ENCODE results near the gene UCHL3. TPM values are rescaled to one million over a fixed set of nuclear protein-coding genes. Genes with fewer than 3 reads are reported as not detected.
"Not testable (repeated sequence)": the region's sequence is repeated elsewhere in the genome, so short reads cannot be mapped to it uniquely, and the experiment has no call there.

Gene UCHL3
- total RNA-seq, 1 experiment from 2014 or later, result 50.8 TPM

GRCh38 chr13:75544681-75545330 lies 4.8 kb upstream of the UCHL3 start:
- H2AFZ ChIP-seq (ENCODE audit: low read length), result no peak overlapping the region
- H3K36me3 Mint-ChIP-seq (ENCODE audit: insufficient read depth in 1 of 3, low read depth in 3 of 3), result no peaks in the 10 kb centered on the region
- no peaks in the 10 kb centered on the region for H3K4me1 ChIP-seq (ENCODE audit: insufficient read depth, low read length)
- H3K4me1 Mint-ChIP-seq, result peaks cover 6 to 7% of the 10 kb centered on the region in 2 experiments
- no CpG with 5 or more reads among the region's 10 CpGs for WGBS (ENCODE audit: extremely low coverage, insufficient read length, low lambda C conversion rate)
- TF ChIP-seq, protein P1, sequence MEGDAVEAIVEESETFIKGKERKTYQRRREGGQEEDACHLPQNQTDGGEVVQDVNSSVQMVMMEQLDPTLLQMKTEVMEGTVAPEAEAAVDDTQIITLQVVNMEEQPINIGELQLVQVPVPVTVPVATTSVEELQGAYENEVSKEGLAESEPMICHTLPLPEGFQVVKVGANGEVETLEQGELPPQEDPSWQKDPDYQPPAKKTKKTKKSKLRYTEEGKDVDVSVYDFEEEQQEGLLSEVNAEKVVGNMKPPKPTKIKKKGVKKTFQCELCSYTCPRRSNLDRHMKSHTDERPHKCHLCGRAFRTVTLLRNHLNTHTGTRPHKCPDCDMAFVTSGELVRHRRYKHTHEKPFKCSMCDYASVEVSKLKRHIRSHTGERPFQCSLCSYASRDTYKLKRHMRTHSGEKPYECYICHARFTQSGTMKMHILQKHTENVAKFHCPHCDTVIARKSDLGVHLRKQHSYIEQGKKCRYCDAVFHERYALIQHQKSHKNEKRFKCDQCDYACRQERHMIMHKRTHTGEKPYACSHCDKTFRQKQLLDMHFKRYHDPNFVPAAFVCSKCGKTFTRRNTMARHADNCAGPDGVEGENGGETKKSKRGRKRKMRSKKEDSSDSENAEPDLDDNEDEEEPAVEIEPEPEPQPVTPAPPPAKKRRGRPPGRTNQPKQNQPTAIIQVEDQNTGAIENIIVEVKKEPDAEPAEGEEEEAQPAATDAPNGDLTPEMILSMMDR (conservative IDR thresholded peaks at IDR 0.05), result no peak
- no peak overlapping the region for H2BK12ac ChIP-seq (ENCODE audit: insufficient read length, low read depth, low read length)
- no peak overlapping the region for H3K27ac ChIP-seq (ENCODE audit: insufficient read length, low read depth, low read length)
- H3K9me3 Mint-ChIP-seq, result no peaks in the 10 kb centered on the region
- H2BK15ac ChIP-seq (ENCODE audit: low read depth, low read length), result no peak overlapping the region
- no peak overlapping the region for H4K8ac ChIP-seq (replicated peaks; ENCODE audit: insufficient read length, low read depth, low read length)
- no peak overlapping the region for H3K56ac ChIP-seq (ENCODE audit: insufficient read length, low read depth, low read length)
- H3K79me1 ChIP-seq (ENCODE audit: insufficient read depth, low read depth, low read length, poor library complexity, severe bottlenecking), result no peaks in the 10 kb centered on the region
- no peak overlapping the region for H3K4me3 Mint-ChIP-seq
- no peak overlapping the region for H2BK20ac ChIP-seq (ENCODE audit: low read depth, low read length, poor library complexity, severe bottlenecking)
- no peaks in the 10 kb centered on the region for H3K9me3 ChIP-seq (ENCODE audit: control insufficient read depth, low read depth, low read length)
- no peaks in the 10 kb centered on the region for H3K27me3 ChIP-seq (ENCODE audit: insufficient read depth, low read length)
- H2AK5ac ChIP-seq (ENCODE audit: insufficient read length, low read length), result no peak overlapping the region
- H3K23me2 ChIP-seq (ENCODE audit: insufficient read length, low read depth, low read length, poor library complexity, severe bottlenecking), result no peaks in the 10 kb centered on the region
- no peak for DNase-seq
- H2BK120ac ChIP-seq (ENCODE audit: low read depth, low read length, poor library complexity, severe bottlenecking), result no peak overlapping the region
- H2BK5ac ChIP-seq (ENCODE audit: insufficient read length, low read length), result no peak overlapping the region
- no peak overlapping the region for H4K5ac ChIP-seq (ENCODE audit: insufficient read length, low read depth, low read length)
- H3K27me3 Mint-ChIP-seq (ENCODE audit: low read depth), result peaks cover 8% of the 10 kb centered on the region
- H3T11ph ChIP-seq (ENCODE audit: low read length), result no peak overlapping the region
- H3K4ac ChIP-seq (ENCODE audit: low read depth, low read length), result no peak overlapping the region
- H3K14ac ChIP-seq (ENCODE audit: insufficient read depth, low read length), result no peak overlapping the region
- H3K9ac ChIP-seq (ENCODE audit: extremely low read depth, insufficient read length, low read length), result no peak overlapping the region
- H4K20me1 ChIP-seq (ENCODE audit: control insufficient read depth, insufficient read depth, insufficient read length), result no peaks in the 10 kb centered on the region
- H3K4me2 ChIP-seq (ENCODE audit: insufficient read depth, insufficient read length, low read length), result no peak overlapping the region
- H3K27ac Mint-ChIP-seq, result no peak overlapping the region
- H3K79me2 ChIP-seq (ENCODE audit: insufficient read depth, low read length), result no peaks in the 10 kb centered on the region
- no peak overlapping the region for H3K18ac ChIP-seq (ENCODE audit: insufficient read length, low read depth, low read length)
- no peak overlapping the region for H4K91ac ChIP-seq (ENCODE audit: insufficient read length, low read depth, low read length)
- H3K23ac ChIP-seq (ENCODE audit: insufficient read length, low read depth, low read length), result no peak overlapping the region

GRCh38 chr13:75545386-75545785 lies 4.2 kb upstream of the UCHL3 start:
- H4K91ac ChIP-seq (ENCODE audit: insufficient read length, low read depth, low read length); H3K56ac ChIP-seq (ENCODE audit: insufficient read length, low read depth, low read length); H3K9ac ChIP-seq (ENCODE audit: extremely low read depth, insufficient read length, low read length); H2BK12ac ChIP-seq (ENCODE audit: insufficient read length, low read depth, low read length); H3K4me2 ChIP-seq (ENCODE audit: insufficient read depth, insufficient read length, low read length); H3K4ac ChIP-seq (ENCODE audit: low read depth, low read length); H2BK15ac ChIP-seq (ENCODE audit: low read depth, low read length); H3T11ph ChIP-seq (ENCODE audit: low read length); H2BK5ac ChIP-seq (ENCODE audit: insufficient read length, low read length); DNase-seq; H4K5ac ChIP-seq (ENCODE audit: insufficient read length, low read depth, low read length); H3K27me3 ChIP-seq (ENCODE audit: insufficient read depth, low read length); H3K23me2 ChIP-seq (ENCODE audit: insufficient read length, low read depth, low read length, poor library complexity, severe bottlenecking); H3K27me3 Mint-ChIP-seq (ENCODE audit: low read depth); H3K27ac ChIP-seq (ENCODE audit: insufficient read length, low read depth, low read length); H3K9me3 Mint-ChIP-seq; H2BK20ac ChIP-seq (ENCODE audit: low read depth, low read length, poor library complexity, severe bottlenecking); H2AK5ac ChIP-seq (ENCODE audit: insufficient read length, low read length); H3K9me3 ChIP-seq (ENCODE audit: control insufficient read depth, low read depth, low read length); H4K20me1 ChIP-seq (ENCODE audit: control insufficient read depth, insufficient read depth, insufficient read length); H3K36me3 Mint-ChIP-seq (ENCODE audit: insufficient read depth in 1 of 3, low read depth in 3 of 3); H4K8ac ChIP-seq (replicated peaks; ENCODE audit: insufficient read length, low read depth, low read length); H3K79me2 ChIP-seq (ENCODE audit: insufficient read depth, low read length); H2BK120ac ChIP-seq (ENCODE audit: low read depth, low read length, poor library complexity, severe bottlenecking); H2AFZ ChIP-seq (ENCODE audit: low read length); H3K27ac Mint-ChIP-seq; H3K4me3 Mint-ChIP-seq; H3K18ac ChIP-seq (ENCODE audit: insufficient read length, low read depth, low read length); H3K79me1 ChIP-seq (ENCODE audit: insufficient read depth, low read depth, low read length, poor library complexity, severe bottlenecking); H3K23ac ChIP-seq (ENCODE audit: insufficient read length, low read depth, low read length); H3K14ac ChIP-seq (ENCODE audit: insufficient read depth, low read length); H3K4me1 ChIP-seq (ENCODE audit: insufficient read depth, low read length): not testable (repeated sequence)
- H3K4me1 Mint-ChIP-seq, result peaks cover 6 to 10% of the 10 kb centered on the region in 2 experiments
- WGBS (ENCODE audit: extremely low coverage, insufficient read length, low lambda C conversion rate), result no CpG with 5 or more reads among the region's 14 CpGs

All from H9 (cell line).